Islet of Langerhans (tissue), 1 donor: ENCODE measurements around the gene ME3.
A peak's percentile ranks its signal among the peaks of the same experiment; 100 is the strongest.

Experiments
- FAIRE-seq: peaks from one replicate; lab custom pipeline; 2011; peaks lifted over from hg19 to GRCh38; lab: Jason Lieb, UNC

The ME3 gene

GRCh38 chr11:86692317-86692716, 19.9 kb upstream of the ME3 start:
- FAIRE-seq, result peak; percentile 27

DNA sequence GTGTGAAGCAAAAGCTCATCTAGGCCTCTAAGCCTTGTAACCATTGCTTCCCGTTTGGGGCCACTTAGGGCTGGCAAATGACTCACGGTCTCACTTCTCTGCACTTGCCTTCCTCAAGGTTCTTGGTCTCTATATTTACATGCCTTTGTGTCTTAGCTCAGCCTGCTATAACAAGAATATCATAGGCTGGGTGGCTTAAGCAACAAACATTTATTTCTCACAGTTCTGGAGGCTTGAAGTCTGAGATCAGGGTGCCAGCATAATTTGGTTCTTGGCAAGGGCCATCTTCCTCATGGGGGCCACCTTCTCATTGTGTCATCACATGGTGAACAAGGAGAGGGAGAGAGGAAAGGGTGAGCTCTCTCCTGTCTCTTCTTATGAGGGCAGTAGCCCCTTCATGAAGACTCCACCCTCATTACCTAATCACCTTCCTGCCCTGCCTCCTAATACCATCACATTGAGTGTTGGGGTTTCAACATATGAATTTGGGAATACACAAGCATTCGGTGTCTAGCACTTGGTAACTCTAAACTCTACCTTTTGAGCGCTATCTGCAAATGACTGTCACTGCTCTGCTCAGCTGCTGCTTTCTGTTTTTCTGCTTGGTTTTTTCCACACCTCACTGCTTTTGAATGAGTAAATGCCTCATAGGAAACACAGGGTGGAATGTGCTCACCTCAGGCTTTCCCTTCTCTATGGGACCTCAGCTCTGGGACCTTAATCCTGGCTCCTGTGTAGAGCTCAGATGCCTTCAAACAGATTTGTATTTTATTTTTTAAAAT, 16.2 kb upstream of the ME3 start:
- FAIRE-seq, result no peak

DNA sequence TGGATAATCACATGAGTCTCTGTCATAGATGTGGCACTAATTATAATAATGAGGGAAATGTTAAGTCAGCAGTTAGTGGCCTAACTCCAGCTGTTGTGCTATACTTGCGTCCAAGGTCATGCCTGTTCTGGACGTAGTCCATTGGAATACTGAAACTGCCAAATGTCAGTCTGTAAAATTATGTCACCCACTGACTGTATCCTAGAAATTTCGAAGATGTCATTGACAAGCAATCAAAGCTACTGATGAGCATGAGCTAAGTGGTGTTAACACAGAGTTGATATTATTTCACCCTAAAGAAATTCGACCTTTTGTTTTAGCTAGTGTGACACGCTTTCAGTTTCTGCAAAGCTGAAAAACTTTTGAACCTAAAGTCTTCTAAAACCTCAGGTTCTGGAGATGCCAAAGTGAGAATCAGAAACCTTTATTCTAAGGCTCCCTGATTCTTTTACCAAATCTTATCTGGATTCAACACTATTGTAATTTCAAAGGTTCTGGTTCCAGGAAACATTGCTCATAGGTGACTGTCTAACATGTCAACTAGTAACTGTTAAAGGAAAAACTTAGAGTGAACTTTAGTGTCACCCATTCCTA, 14.9 kb upstream of the ME3 start:
- FAIRE-seq, result peak; percentile 89

DNA sequence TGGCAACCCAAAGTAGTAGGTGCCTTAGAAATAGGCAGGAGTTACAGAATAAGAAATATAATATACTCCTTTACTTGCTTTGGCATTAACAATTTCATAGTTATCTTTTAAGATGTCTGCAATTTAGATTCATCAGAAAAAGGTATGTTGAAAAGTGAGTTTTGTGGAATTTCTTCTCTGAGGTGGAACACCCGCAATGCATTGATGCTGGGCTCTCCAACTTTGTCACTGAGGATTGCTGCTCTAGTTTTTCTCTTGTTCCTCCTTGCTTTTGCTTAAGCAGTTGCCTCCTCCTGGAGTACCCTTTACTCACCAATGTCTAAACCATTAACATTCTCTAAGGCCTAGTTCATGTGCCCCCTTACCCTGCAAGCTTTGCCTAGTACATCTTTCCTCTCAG, 14.1 kb upstream of the ME3 start:
- FAIRE-seq, result no peak

DNA sequence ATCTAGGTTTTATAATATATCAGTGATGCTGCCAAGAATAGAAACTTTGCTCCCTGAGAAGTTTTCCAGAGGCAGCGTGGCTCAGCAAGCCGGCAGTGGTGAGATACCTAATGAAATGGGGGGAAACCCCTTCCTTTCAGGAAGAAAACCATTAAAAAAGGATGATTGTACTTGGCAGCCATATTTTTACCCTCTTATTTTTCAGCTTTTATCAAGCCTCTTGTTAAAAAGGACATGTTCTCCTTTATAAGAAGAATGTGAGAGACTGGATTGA, 9.0 kb upstream of the ME3 start:
- no peak for FAIRE-seq

- FAIRE-seq, result no peak
These were observed 8.5 kb upstream of the ME3 start for GRCh38 chr11:86680716-86681482.

DNA sequence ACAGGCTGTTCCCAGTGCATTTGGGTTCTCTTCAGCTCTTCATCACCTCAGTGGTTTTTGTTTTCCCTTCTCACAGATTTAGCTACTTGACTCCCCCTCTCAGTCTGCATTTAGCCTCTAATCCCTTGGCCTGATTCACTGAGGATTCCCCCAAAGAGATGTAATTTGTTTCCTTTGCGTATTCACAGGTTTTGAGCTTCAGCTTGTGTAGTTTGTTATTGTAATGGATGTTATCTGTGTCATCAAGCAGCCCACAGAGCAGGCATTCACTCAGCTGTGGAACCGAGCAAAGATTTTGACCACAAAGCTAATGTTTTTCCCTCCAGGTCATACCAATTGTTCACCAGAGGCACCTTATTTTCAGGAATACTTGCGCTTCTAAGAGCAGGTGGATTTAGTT, 6.4 kb upstream of the ME3 start:
- FAIRE-seq, result no peak

DNA sequence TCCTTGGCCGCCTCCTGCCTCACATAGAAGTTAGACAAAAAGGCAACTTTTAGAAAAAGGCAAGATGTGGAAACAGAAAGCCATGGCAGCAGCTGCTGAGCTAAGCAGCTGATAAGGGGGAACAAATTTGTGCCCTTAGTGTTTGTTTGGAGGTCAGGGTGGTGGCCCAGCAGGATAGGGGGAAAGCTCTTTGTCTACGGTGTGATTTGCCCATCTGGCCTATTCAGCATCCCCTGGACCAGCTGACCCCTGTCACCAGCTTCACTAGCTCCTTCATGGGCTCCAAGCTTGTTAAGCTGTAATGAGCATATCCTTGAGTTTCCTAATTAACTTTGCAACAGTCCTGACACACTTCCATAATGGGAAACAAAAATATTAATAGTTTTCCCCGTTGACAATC, 5.9 kb upstream of the ME3 start:
- FAIRE-seq, result no peak

DNA sequence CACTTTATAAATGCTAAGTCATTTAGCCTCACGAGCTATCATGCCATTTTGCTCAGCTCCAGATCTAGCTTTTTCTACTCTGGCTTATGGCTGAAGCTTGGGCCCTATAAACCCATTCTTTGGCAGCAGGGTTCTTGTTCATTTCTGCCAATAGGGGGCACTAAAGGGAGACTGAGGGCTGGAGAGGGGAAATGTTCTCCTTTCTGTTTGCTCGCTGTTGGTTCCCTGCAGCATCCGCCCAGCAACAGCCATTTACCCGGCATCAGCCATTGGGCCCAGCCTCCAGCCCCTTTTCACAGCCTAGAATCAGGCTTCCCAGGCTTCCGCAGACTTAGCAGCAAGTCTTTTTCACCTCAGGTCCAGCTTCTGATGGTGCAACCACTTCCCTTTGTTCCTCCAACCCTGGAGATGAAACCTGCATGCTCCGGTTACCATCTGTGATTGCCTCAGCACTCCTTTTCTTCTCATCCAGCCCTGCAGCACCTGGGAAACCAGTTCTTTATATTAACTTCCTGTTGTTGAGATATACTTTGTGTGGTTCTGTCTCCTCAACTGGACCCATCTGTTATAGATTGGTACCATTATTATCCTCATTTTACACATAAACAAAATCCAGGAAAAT, 4.2 kb upstream of the ME3 start:
- no peak for FAIRE-seq

DNA sequence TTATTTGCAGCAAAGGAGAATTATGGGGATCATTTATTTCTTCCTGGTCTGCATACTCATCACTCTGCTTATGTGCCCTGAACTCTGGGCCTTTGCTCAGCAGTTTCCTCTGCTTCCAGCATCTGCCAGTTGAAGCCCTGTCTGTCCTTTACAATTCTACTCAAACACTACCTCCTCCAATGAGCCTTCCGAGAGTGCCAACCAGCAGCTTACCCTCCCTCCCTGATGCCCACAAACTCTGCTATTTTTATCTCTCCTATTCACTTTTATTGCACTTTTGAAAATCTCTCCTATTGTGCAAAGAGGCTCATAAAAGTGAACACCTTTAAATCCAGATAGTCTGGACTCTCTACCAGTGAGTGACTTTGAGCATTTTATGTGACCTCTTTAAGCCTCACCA, 3.6 kb upstream of the ME3 start:
- FAIRE-seq, result no peak

GRCh38 chr11:86675017-86675416, 2.6 kb upstream of the ME3 start:
- no peak for FAIRE-seq

DNA sequence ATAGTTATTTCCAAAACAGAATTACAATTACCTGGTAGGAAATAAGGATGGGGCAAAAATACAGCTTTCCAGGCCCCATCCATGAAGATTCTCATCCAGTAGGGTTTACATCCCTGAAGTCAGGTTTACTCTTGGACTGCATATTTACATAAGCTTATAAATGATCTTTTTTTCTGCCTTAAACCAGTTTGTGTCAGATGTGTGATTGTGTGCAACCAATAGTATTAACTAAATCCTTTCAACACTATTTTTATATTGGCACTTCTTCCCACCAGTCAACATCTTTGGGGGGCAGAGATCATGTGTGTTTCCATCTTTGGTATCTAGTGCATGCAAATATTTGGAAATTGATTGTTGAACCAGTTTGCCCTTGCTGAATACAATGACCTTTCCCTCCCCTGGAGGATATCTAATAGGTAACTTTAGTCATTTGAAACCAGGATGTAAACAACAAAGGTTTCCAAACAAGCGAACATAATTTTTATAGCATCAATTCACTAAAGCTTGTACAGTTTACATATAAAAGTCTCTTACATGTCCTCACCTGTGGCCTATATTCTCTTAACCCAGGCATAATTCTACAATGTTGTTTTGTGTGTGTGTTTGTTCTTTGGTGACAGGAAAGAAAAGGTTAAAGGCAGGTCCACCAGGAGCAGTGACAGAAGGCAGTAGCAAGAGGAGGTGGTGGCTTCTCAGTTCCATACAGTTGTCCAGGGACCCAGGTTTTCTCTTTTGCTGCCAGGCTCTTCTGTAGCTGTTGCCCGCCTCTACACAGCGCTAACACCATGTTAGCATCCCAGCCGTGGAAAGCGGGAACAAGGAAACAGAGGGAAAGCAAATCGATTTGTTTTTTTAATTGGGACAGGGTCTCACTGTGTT, 1.7 kb upstream of the ME3 start:
- FAIRE-seq, result no peak

DNA sequence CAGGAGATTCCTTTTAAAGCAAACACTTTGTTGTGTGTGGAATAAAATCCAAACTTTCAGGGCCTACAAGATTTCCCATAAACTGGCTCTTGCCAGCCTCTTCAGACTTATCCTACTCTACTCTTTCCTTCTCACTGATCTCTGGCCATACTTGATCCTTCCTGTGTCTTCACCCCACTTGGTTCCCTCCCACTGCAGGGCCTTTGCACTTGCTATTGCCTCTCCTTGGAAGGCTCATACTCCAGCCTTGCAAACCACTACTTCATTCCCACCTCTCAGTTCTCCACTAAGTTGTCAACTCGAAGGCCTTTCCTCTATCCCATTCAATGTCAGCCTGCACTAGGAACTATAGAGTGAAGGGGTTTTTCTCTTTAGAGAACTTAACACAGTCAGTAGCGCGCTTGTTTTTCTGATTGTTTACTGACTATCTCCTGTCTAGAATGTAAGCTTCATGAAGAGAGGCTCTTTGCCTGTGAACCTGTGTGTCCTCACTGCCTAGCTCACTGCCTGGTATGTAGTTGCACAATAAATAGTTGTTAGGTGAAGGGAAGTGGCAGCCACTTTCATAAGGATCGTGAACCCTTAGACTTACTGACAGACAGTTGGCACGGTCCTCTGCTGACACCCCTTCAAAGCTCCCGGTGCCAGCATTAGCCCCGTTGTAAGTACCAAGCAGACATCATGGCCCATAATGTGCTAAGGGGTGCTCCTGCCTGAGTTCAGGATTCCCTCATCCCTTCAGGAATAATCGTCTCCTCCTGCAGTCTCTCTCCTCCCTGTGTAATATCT, 833 bp upstream of the ME3 start:
- FAIRE-seq, result no peak

GRCh38 chr11:86671531-86672006, 847 bp downstream of the ME3 start:
- FAIRE-seq, result no peak

- FAIRE-seq, result peak; percentile 49
These were observed 1.5 kb downstream of the ME3 start for GRCh38 chr11:86670911-86671310.

DNA sequence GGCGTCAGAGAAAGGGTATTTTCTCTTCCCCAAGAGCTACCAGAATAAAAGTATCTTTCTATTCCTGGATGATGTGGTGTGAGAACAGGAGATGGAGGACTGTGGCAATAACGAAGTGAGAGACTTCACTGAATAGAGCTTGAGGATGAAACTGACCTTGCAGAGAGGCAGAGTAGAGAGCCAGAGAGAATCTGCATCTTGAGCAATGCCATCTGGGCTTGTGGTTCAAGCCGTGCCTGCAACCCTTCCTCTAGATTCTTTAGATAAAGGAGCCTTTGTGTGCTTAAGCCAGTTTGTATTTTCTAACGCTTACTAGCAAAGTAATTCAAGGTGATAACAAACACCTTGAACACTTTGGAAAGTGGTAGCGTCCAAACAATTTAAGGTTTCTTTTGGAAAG, 2.2 kb downstream of the ME3 start:
- no peak for FAIRE-seq

DNA sequence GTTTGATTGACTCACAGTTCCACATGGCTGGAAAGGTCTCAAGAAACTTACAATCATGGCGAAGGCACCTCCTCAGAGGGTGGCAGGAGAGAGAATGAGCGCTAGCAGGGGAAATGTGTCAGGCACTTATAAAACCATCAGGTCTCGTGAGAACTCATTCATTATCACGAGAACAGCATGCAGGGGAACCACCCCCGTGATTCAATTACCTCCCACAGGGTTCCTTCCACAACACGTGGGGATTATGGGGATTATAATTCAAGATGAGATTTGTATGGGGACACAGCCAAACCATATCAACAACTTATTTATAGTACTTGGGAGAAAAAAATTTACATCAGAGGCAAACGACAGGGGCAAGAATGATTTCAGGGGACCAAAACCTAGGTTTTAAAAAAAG, 3.0 kb downstream of the ME3 start:
- no peak for FAIRE-seq

DNA sequence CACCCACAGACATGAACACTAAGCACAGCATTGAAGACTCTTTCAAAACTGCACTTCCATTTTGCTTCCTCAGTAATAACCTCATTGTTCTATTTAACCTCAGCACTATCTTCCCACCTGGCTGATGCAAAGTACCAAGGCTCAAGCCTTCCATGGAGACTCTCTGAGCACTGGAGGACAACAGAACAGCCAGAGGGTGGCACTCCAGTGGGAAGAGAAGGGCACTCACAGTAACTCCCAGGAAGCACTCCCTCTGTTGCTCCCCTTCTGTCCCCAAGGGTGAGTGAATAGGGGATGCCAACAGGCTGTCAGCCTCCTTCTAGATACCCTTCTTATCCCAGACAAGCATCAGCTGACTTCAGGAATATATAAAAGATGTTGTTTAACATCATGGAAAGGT, 3.5 kb downstream of the ME3 start:
- FAIRE-seq, result no peak

- FAIRE-seq, result no peak
These were observed 6.2 kb downstream of the ME3 start for GRCh38 chr11:86666193-86666592.

GRCh38 chr11:86664930-86665329, 7.5 kb downstream of the ME3 start:
- FAIRE-seq, result no peak

GRCh38 chr11:86663761-86664160, 8.7 kb downstream of the ME3 start:
- no peak for FAIRE-seq
